Right lobe of liver (tissue), 6 donors: Measurements from ENCODE around the gene ITGB1. TPM values are rescaled to one million over a fixed set of nuclear protein-coding genes. Genes with fewer than 3 reads are reported as not detected.
A peak's percentile ranks its signal among the peaks of the same experiment; 100 is the strongest.

ENCODE experiments used
- ATAC-seq, 4 donors: fragments of 200-7000 bp; cut with Tn5 transposase; one replicate each; pipeline ENCODE4 v1.9.1; 2020; ENCODE audit warnings: mild to moderate bottlenecking in 4 of 4, moderate library complexity in 4 of 4
- DNase-seq, 3 donors: peaks; one replicate each; pipeline ENCODE4 v3.0.0-alpha.2; 2020
- H3K27ac ChIP-seq, 3 donors: fragments of 200-600 bp; one replicate each; pipeline ENCODE4 v1.8.0; 2022
- H3K27me3 ChIP-seq, 2 donors: fragments of 200-600 bp; one replicate each; pipeline ENCODE4 v1.8.0; 2022
- H3K36me3 ChIP-seq, 4 donors: fragments of 200-600 bp; sonication (generic) in 1 of 4; one replicate each; pipeline versions ENCODE4 v1.5.1 to v1.8.0; 2017 to 2022; ENCODE audit warnings: control low read depth in 1 of 4
- H3K4me1 ChIP-seq, 4 donors: fragments of 200-600 bp; sonication (generic) in 1 of 4; one replicate each; pipeline versions ENCODE4 v1.5.1 to v1.8.0; 2017 to 2022; ENCODE audit warnings: control low read depth in 1 of 4
- H3K4me3 ChIP-seq, 3 donors: fragments of 200-600 bp; one replicate each; pipeline ENCODE4 v1.8.0; 2022
- H3K9me3 ChIP-seq, 4 donors: fragments of 200-600 bp; sonication (generic) in 1 of 4; one replicate each; pipeline versions ENCODE4 v1.5.1 to v1.8.0; 2017 to 2022; ENCODE audit warnings: control low read depth in 1 of 4
- POLR2A ChIP-seq: fragments of 450-650 bp; IDR thresholded peaks from one replicate; pipeline ENCODE4 v1.6.1; 2017; ENCODE audit warnings: antibody characterized with exemption, mild to moderate bottlenecking
- WGBS: methylation state at CpG from one replicate; pipeline ENCODE4 v1.1.6; 2018; ENCODE audit warnings: low coverage, low lambda C conversion rate; ENCODE audit not compliant: insufficient coverage; ENCODE audit errors: missing lambda C conversion rate; 5-methylcytosine and 5-hydroxymethylcytosine counted together
- intact Hi-C, 2 donors: fragments of 100-400 bp; cut with DNase I; formaldehyde crosslinking; loops; one replicate each; pipeline versions ENCODE4 v1.11.2 to v1.14.1; 2022
- total RNA-seq, 6 experiments: library from RNA; depleted of rRNA in 2 of 6; stranded (reverse); fragments of >200 nt in 2 of 6; fragmentation: NEBNext Ultra II Directional in 3 of 6; extraction: Animal tissue kit (Norgen Biotek cat#: 25700) in 3 of 6; gene quantifications; one replicate each; pipeline versions ENCODE4 v1.1.0 to v1.2.4, GENCODE V29; 2016 to 2023
- TF ChIP-seq, protein P1 (sequence below), 4 donors: fragments of 200-600 bp in 3 of 4; fragments of 450-650 bp in 1 of 4; IDR thresholded peaks; one replicate each; pipeline versions ENCODE4 v1.5.1 to v1.8.0; 2016 to 2022; ENCODE audit warnings: antibody characterized with exemption in 4 of 4, mild to moderate bottlenecking in 2 of 4
- donor health status: DM: no; HTN: yes; CAD: no.
- donor health status: DM: no; HTN: no; CAD: no.
- donor health status: DM: no; HTN: no; CAD: no.
- donor health status: DM: no; HTN: yes; CAD: no.
- donor health status: DM: no; HTN: yes; CAD: no.

The ITGB1 gene
- total RNA-seq, 6 experiments from 2014 or later = 120 to 301 (median 239) TPM

GRCh38 chr10:32954080-32954479 is 4.0 kb downstream of the ITGB1 start:
- intact Hi-C loops = no loop called here
- H3K36me3 ChIP-seq = no peaks in the 10 kb centered on the region
- ATAC-seq (no peak), DNase-seq (no peak)
- H3K27ac ChIP-seq = no peak overlapping the region
- peaks cover 0 to 56% (median 16%) of the 10 kb centered on the region in 4 donors for H3K4me1 ChIP-seq
- no peaks in the 10 kb centered on the region for H3K9me3 ChIP-seq
- no peak overlapping the region for H3K4me3 ChIP-seq
- no peaks in the 10 kb centered on the region for H3K27me3 ChIP-seq
- TF ChIP-seq POLR2A = no peak
- TF ChIP-seq, protein P1, sequence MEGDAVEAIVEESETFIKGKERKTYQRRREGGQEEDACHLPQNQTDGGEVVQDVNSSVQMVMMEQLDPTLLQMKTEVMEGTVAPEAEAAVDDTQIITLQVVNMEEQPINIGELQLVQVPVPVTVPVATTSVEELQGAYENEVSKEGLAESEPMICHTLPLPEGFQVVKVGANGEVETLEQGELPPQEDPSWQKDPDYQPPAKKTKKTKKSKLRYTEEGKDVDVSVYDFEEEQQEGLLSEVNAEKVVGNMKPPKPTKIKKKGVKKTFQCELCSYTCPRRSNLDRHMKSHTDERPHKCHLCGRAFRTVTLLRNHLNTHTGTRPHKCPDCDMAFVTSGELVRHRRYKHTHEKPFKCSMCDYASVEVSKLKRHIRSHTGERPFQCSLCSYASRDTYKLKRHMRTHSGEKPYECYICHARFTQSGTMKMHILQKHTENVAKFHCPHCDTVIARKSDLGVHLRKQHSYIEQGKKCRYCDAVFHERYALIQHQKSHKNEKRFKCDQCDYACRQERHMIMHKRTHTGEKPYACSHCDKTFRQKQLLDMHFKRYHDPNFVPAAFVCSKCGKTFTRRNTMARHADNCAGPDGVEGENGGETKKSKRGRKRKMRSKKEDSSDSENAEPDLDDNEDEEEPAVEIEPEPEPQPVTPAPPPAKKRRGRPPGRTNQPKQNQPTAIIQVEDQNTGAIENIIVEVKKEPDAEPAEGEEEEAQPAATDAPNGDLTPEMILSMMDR (IDR thresholded peaks at IDR 0.05) = no peak

DNA sequence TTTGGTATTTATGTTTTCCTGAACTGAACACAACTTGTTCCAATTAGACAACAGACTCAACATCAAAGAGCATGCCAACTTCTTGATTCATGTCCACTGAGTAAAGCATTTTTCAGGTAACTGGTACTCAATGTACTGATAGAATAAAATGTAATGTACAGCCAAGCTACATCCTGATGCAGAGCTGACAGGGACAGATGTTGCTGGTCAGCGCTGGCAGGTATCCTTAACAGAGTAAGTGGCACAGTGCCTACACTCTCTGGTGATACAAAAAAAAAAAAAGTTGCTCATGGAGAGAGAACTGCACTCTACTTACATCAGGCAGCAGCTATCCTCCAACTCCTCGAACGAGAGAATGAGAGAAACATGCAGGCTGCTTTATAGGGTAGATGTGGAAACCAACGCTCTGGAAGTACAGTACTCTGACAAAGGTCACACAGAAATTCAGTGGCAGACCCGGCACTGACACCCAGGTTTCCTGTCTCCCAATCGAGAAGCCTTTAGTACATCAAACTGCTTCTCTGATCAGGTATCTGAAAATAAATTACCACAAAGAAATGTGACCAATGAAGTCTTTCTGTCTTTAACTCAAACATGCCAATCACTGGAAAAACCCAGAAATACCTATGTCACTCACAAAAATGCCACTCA is 4.6 kb downstream of the ITGB1 start:
- H3K4me3 ChIP-seq = no peak overlapping the region
- H3K36me3 ChIP-seq = no peaks in the 10 kb centered on the region
- ATAC-seq = no peak
- peaks cover 0 to 58% (median 16%) of the 10 kb centered on the region in 4 donors for H3K4me1 ChIP-seq
- WGBS = 27% methylated on average over 6 of the region's 6 CpGs
- DNase-seq = no peak
- intact Hi-C loops = no loop called here
- no peak overlapping the region for H3K27ac ChIP-seq
- TF ChIP-seq, protein P1 (IDR thresholded peaks at IDR 0.05) = no peak
- peak; percentile 34 for TF ChIP-seq POLR2A
- H3K27me3 ChIP-seq = no peaks in the 10 kb centered on the region
- no peaks in the 10 kb centered on the region for H3K9me3 ChIP-seq

DNA sequence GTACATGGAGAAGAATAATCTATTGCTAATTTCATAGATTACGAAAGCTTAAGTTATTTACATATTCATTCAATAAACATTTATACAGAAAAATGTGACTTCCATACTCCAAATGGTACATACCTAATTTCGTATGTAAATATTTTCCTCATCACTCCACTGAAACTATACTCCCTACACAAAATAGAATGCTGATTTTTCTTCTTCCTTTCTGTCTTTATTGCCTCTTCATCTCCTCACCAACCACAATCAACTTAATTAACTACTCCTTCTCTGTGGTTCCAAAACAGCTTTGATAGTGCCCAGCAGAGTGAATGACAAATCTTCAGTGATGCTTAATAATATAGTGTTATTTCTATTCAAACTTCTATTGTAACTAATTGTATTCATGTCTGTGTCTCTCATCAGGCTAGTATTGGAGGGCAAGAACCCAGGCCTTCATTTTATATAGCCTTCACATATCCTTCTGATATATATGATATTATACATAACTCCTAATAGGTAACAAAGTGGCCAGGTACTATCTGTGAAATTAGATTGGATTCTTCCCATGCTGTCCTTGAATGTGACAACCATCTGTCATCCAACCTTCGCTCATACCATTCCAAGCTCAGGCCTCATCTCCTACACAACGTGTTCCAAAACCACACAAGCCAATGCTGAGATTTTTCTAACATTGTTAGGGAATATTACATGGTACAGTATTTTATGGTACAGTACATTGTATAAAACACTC is 5.3 kb downstream of the ITGB1 start:
- no peak overlapping the region for H3K27ac ChIP-seq
- peaks cover 0 to 58% (median 16%) of the 10 kb centered on the region in 4 donors for H3K4me1 ChIP-seq
- no peaks in the 10 kb centered on the region for H3K27me3 ChIP-seq
- whole genome bisulfite sequencing = 83% methylated on average over 4 of the region's 4 CpGs
- DNase-seq (no peak), ATAC-seq (no peak)
- no peaks in the 10 kb centered on the region for H3K36me3 ChIP-seq
- intact Hi-C loops = no loop called here
- no peak for TF ChIP-seq POLR2A
- TF ChIP-seq, protein P1 (IDR thresholded peaks at IDR 0.05) = no peak
- H3K9me3 ChIP-seq = no peaks in the 10 kb centered on the region
- H3K4me3 ChIP-seq = no peak overlapping the region

DNA sequence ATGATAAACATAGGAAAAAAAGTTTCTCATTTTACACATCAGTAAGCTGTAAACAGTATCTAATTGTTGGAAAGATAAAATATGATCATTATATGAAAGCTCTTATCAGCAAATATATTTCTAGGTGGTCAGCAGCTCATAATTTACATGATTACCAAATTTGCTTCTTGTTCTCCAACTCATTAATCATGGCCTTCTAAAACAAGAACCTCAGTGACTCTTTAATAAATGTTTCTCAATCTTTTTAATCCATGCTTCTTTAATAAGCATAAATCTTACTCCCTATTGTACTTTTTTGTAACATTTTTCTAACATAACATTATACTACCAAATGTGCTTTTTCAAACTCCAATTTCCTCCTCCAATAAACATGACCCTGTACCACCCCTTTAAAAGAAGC is 5.9 kb downstream of the ITGB1 start:
- Histone ChIP-seq H3K36me3 (no peaks in the 10 kb centered on the region), H3K9me3 (no peaks in the 10 kb centered on the region), H3K4me3 (no peak overlapping the region), H3K4me1 (peaks cover 0 to 58% (median 16%) of the 10 kb centered on the region in 4 donors), H3K27ac (no peak overlapping the region), H3K27me3 (no peaks in the 10 kb centered on the region)
- ATAC-seq (no peak), DNase-seq (no peak)
- TF ChIP-seq, protein P1 (IDR thresholded peaks at IDR 0.05) = no peak
- TF ChIP-seq POLR2A = no peak
- intact Hi-C loops = no loop called here
